K562 treated with DMSO at 1 percent for 48 hours (cell line): ENCODE data around the gene THUMPD1. TPM values are rescaled to one million over a fixed set of nuclear protein-coding genes. Genes with fewer than 3 reads are reported as not detected.

Source experiments
- total RNA-seq: library from RNA; unstranded; fragments of 300-600 nt; gene quantifications from 2 replicates; pipeline ENCODE4 v1.2.3, GENCODE V29; 2022; ENCODE audit warnings: low replicate concordance; ENCODE audit errors: extremely low read depth

The THUMPD1 gene
- not detected in 2 replicates for total RNA-seq

GRCh38 chr16:20741554-20742285 is at the start of gene THUMPD1:
THUMPD1 (minus strand) TSS chr16:20741818; CDS start chr16:20741739, 79 bp downstream.

GRCh38 chr16:20763461-20764232 is 22.0 kb upstream of the THUMPD1 start, which contains the start of gene ACSM3:
ACSM3 (plus strand) TSS chr16:20764014; CDS start chr16:20770035, 6,021 bp downstream.

Other genes starting within 250 kb of the THUMPD1 start
- not detected in 2 replicates for gene ACSM2B, start 165.5 kb downstream of the THUMPD1 start, total RNA-seq
- gene ACSM1, start 44.1 kb downstream of the THUMPD1 start, total RNA-seq = not detected in 2 replicates
- not detected in 2 replicates for gene ACSM3, start 22.2 kb upstream of the THUMPD1 start, total RNA-seq
- gene ERI2, start 64.7 kb upstream of the THUMPD1 start, total RNA-seq = not detected in 2 replicates
- not detected in 2 replicates for gene REXO5, start 64.7 kb upstream of the THUMPD1 start, total RNA-seq
- not detected in 2 replicates for gene DCUN1D3, start 158.5 kb upstream of the THUMPD1 start, total RNA-seq
- gene LYRM1, start 159.0 kb upstream of the THUMPD1 start, total RNA-seq = not detected in 2 replicates